GM18870 (cell line): ENCODE data around the gene PAPLN.

ENCODE experiments used
- ATAC-seq: cut with Tn5 transposase; IDR thresholded peaks from one replicate; pipeline ENCODE4 v1.9.1; 2021; ENCODE audit warnings: moderate library complexity; ENCODE audit not compliant: unreplicated experiment

The PAPLN gene

DNA sequence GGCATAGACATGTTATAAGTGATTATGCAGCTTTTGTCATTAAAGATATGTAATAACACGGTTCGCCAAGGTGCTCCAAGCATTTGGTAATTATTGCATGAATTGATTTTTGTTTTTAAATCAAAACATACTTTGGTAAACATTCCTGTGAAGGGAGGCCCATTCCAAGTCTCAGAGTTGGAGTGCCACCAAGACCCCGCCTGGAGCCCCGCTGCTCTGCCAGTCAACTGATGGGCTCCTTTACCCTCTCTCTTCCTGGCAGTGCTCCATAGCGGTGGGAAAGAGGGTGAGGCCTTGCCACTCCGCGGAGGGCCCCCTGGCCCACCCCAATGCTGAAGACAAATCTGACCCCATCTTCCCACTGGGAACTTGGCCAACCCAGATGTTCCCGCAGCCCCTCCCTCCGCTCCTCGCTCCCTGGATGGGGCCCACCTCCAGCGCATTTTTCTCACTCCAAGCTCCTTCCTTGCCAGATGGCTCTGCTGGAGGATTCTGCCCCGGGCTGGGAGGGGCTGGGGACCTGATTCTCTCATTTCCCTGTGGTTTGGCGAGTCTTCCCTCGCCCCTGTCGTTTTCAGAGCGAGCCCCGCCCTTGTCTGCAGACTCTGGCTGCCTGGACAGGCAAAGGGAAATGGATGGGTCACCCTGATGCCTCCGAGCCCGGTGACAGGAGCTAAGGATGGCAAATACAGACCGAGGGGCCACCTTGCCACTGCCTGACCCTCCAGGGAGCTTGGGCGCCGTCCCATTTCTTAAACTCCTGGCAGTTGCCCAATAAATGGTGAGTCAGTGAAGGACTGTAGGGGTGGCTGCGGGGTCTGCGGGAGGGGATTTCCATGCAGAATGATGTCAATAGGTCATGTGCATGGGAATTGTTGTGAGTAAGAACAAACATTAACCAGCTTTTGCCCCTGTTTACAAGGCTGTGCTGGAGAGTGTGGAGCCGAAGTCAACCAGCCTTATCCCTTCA is 9.2 kb upstream of the PAPLN start:
- no peak for ATAC-seq

DNA sequence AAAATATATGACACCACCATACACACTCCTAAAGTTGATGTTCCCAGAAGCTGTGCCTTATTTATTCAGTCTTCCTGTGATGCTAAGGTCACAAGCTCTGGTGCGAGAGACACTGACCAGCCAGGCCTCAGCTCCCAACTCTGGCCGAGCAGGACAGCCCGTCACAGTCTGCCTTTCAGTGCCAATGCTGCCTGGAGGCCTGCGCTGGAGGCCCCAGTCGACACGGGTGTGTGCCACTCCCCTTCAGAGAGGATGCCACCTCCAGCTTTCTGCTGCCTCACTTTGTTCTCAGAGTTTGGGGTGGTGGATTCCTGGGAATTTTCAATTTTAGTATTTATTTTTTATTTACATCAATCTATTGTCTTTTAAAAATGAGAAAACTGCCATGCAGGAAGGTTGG is 7.3 kb upstream of the PAPLN start:
- no peak for ATAC-seq

DNA sequence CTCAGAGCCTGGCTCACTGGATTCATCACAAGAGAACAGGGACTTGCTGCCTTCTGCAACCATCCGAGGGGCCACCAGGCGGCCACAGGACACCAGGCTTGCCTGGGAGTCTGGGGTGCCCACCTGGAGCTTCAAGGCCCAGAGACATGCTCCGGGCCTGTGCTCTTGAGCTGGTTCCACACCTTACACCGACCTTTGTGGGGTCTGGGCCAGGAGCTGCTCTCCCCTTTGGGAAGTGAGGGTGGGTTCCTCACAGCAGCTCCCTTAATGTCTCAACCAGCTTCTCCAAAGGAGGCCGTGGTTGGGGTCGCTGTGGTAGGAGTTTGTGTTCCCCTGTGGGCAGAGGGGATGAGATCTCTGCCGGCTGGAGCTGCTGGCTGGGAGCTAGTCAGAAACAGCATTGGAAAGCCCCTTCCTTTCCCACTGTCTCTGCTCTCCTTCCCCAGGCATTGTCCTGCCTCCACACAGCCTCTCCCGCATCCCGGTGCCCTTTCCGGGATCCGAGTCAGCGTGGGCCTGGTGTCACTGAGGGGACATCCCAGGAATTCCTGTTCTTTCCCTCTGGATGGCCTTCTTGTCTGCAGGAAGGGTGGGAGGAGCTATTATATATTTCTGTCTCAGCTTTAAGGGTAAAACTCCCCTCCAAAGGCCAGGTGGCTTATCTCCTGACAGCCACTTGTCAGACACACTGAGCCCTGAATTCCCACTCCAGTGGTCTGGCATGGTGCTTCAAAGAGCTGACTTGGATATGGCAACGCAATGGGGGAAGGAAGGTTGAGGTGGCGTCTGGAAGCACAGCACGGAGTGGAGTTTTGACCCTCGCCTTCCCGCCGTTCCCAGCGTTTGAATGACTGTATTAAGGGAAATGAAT is 5.1 kb upstream of the PAPLN start:
- no peak for ATAC-seq

GRCh38 chr14:73232984-73233383 is 4.3 kb upstream of the PAPLN start:
- ATAC-seq: no peak

- ATAC-seq: no peak
These were observed 3.7 kb upstream of the PAPLN start for GRCh38 chr14:73233564-73233963.

- ATAC-seq: no peak
These were observed 3.3 kb upstream of the PAPLN start for GRCh38 chr14:73234029-73234428.

DNA sequence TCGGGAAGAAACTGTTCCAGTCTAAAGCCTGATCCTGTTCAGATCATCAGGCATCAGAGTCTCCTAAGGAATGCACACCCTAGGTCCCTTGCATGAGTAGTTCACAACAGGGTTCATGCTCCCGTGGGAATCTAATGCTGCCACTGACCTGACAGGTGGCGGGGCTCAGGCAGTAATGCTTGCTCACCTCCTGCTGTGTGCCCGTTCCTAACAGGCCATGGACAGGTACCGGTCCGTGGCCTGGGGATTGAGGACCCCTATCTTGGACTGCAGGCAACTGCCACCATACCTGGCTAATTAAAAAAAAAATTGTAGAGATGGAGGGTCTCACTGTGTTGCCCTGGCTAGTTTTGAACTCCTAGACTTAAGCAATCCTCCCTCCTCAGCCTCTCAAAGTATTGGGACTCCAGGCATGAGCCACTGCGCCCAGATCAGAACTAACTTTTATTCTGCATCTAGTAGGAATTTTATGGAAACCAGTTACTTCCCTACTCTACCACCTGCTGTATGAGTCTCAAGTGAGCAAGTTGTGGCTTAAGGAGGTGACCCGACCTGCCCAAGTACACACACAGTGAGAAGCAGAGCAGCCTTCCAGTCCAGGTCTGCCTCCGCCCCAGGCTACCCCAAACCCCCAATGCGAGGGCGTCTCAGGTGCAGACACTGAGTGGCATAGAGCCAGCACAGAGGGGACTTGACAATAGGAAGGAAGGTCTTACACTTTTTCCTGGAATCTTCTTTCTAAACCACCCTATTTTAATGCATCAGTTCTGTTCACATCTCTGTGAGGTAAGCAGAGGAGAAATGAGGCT is 2.5 kb upstream of the PAPLN start:
- ATAC-seq: no peak

DNA sequence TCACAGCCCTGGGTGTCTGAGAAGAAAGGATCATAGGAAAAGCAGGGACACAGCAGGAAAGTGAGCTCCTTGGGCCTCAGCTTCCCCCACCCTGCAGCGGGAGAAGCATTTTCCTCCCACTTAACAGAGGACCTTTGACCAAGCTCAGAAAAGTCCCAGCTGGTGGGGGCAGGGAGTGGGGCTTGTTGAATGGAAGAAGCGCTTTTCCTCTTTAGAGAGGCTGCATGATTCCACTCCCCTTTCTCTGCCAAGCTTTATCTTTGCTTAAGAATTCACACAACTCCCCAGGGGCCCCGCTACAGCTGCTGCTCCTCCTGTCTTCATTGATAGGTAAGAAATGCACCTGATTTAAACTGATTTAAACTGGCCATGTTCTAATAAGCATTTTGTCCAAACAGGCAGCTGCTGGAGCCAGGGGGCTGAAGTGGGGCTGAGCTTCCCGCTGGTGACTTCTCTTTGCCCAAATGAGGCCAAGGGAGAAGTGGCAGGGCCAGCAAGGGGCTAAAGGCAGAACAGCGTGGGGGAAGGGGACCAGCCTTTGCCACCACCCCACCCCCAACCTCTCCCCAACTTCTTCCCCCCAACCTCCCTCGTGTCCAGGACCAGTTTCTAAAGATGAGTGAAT is 1.7 kb upstream of the PAPLN start:
- no peak for ATAC-seq

DNA sequence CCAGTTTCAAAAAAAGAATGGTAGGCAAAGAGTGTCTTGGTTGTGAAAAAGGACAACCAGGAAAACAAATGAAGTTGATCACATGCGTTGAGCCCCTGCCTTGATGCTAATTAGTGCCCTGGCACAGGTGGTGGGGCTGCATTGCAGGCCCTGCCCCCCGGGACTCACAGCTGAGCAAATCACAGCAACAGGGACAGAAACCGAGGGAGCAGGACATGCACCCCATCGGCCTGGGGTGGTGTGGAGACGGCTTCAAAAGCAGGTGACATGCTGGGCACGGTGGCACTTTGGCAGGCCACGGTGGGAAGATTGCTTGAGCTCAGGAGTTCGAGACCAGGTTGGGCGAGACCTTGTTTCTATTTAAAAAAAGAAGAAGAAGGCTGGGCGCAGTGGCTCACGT is 1.1 kb upstream of the PAPLN start:
- no peak for ATAC-seq

DNA sequence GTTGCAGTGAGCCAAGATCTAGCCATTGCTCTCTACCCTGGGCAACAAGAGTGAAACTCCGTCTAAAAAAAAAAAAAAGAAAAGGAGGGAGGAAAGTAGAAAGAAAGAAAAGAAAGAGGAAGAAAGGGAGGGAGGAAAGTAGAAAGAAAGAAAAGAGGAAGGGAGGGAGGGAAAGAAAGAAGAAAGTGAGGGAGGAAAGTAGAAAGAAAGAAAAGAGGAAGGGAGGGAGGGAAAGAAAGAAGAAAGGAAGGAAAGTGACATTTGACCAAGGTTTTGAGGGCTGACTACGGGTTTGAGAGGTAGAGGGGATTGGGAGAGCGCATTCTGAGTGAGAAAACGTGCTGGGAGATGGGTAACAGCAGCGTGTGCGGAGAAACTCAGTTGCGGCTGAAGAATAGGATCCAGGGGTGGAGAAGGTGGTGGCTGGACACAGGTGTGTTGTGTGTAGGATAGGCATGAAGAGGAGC is 521 bp upstream of the PAPLN start:
- no peak for ATAC-seq

GRCh38 chr14:73237786-73238423 is 599 bp downstream of the PAPLN start:
- ATAC-seq: no peak

- no peak for ATAC-seq
These were observed 1.1 kb downstream of the PAPLN start for GRCh38 chr14:73238424-73238852.

DNA sequence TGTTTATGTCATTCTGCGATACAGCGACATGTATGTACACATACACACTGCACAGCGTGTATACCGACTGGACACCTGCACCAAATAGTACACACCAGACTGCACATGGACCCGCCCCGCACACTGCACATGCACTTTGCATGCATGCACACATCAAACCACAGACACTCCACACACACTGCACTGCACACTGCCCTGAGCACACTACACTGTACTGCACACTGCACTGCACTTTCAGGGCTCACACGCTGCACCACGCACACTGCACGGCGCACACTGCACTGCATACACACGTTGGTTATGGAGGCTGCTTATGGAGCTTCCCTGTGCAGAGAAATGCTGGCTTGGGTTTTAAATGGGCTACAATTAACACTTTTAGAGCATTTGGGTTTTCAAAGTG is 1.6 kb downstream of the PAPLN start:
- ATAC-seq: no peak

- no peak for ATAC-seq
These were observed 2.3 kb downstream of the PAPLN start for GRCh38 chr14:73239393-73240241.

GRCh38 chr14:73240816-73241480 is 3.6 kb downstream of the PAPLN start:
- ATAC-seq: no peak

DNA sequence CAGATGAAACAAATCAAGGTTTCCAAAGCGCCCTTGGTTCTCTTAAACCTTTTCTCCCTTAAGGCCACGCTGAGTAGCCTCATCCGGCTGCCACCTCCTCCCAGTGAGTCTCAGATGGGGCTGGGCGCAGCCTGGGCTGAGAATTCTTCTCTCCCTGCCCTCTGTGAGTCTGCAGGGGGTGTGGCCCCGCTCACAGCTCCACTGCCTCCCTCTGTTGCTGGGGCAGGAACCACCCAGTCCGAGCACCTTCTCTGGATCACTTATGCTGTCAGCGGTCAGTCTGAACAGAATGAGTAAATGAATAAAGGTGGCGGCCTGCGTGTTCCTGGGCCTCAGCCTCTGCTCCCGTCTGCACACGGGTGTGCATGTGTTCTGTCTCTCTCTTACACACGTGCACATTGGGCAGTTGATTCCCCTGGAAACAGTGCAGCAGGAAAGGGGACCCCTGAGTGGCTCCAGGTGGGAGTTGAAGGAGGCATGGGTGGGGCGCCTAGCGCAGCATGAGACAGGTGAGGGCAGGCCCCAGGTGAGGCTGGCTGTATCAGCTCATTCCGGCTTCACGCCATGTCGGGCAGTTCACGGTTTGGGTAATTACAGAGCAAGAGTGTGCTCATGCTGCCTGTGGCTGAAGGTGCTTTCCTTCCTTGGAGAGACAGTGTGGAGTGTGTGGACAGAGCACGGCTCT is 4.3 kb downstream of the PAPLN start:
- ATAC-seq: no peak

DNA sequence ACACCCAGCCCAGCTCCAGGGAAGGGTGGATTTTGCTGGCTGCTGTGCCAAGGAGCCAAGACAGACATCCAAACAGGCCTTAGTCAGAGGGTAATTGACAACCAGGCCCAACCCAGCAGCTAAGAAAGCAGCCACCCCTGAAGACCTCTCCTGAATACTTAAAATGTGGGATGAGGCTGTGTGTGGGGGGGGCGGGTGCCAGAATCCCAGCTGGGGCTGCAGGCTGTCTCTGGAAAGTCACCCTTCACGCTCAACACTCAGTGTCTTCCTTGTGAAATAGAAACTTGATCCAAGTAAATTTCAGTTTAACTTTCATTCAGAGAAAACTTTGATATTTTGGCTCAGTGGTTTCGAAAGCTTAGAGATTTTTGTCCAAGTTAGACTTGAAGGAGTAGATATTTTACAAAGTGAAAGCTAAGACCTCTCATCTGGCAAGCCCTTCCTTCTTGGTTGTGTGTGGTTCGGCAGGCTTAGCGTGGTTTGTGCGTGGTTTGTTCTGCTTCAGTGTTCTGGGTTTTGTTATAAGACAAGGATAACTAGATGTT is 5.1 kb downstream of the PAPLN start:
- ATAC-seq: no peak

DNA sequence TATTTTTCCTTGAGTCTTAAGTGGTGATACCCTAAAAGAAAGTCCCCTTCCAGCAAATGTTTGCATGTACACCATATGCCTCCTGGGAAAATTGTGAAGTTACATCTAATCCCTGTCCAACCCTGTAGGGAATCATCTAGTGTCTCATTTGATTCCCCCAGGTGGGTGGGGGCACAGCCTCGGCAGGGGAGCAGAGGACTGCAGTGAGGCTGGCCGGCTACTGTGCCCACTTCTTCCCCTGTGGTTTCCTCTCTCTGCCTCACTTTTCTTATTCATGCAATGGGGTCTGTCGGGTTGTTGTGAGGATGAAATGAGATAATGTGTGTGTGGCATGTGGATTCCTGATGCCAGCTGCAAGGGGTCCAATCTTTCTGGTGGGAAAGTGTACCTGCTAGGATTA is 6.0 kb downstream of the PAPLN start:
- ATAC-seq: no peak
